ENCODE results near the gene COL12A1.

- TF ChIP-seq POLR2AphosphoS5 (IDR thresholded peaks at IDR 0.05; ENCODE audit: low read depth, low read length) (no peak), POLR2A (IDR thresholded peaks at IDR 0.05; ENCODE audit: low read depth, low read length) (no peak), TAF1 (IDR thresholded peaks at IDR 0.05; ENCODE audit: borderline replicate concordance, low read depth, low read length) (no peak)
Observed at GRCh38 chr6:75171986-75172385, 33.9 kb downstream of the COL12A1 start.

Data from GM12892 (cell line).